Neural cell (in vitro differentiated cells): ENCODE results near the gene OBSCN. TPM values are rescaled to one million over a fixed set of nuclear protein-coding genes. Genes with fewer than 3 reads are reported as not detected.

ENCODE experiments used
- H2AFZ ChIP-seq: fragments of 200-600, 300-800 bp; sonication (generic), shearing (Covaris generic); 2 replicates; pipeline ENCODE4 v1.6.0; 2014; ENCODE audit warnings: low read depth, mild to moderate bottlenecking, antibody characterized with exemption, low read length, moderate library complexity
- H3F3A ChIP-seq: fragments of 200-600 bp; shearing (Covaris generic); 2 replicates; pipeline ENCODE4 v1.6.1; 2016; ENCODE audit warnings: mild to moderate bottlenecking, moderate library complexity, mixed read lengths, antibody characterized with exemption, low read length; ENCODE audit not compliant: insufficient read depth, poor library complexity, severe bottlenecking
- H3K27ac ChIP-seq: fragments of 200-600, 300-800 bp; sonication (generic), shearing (Covaris generic); 2 replicates; pipeline ENCODE4 v1.5.1; 2014; ENCODE audit warnings: mild to moderate bottlenecking, low read length, moderate library complexity
- H3K27me3 ChIP-seq: fragments of 300-800, 200-600 bp; sonication (generic), shearing (Covaris generic); 2 replicates; pipeline ENCODE4 v1.6.0; 2014; ENCODE audit warnings: mild to moderate bottlenecking, low read depth, low read length, moderate library complexity; ENCODE audit not compliant: insufficient read depth
- H3K36me3 ChIP-seq: fragments of 300-800, 200-600 bp; sonication (generic), shearing (Covaris generic); 2 replicates; pipeline ENCODE4 v1.5.1; 2014; ENCODE audit warnings: mild to moderate bottlenecking, antibody characterized with exemption, low read length, moderate library complexity; ENCODE audit not compliant: insufficient read depth
- H3K4me2 ChIP-seq: fragments of 300-800, 200-600 bp; sonication (generic), shearing (Covaris generic); 2 replicates; pipeline ENCODE4 v1.6.0; 2014; ENCODE audit warnings: mild to moderate bottlenecking, low read length
- H3K4me3 ChIP-seq: fragments of 300-800, 200-600 bp; sonication (generic), shearing (Covaris generic); 2 replicates; pipeline ENCODE4 v1.5.1; 2014; ENCODE audit warnings: mild to moderate bottlenecking, low read length, moderate library complexity
- H3K79me2 ChIP-seq: fragments of 200-600 bp; shearing (Covaris generic); replicated peaks from 2 replicates; pipeline ENCODE4 v1.6.0; 2014; ENCODE audit warnings: mild to moderate bottlenecking, low read length, moderate library complexity; ENCODE audit not compliant: insufficient read depth
- H3K9ac ChIP-seq: fragments of 300-800, 200-600 bp; sonication (generic), shearing (Covaris generic); 2 replicates; pipeline ENCODE4 v1.6.1; 2016; ENCODE audit warnings: mild to moderate bottlenecking, low read length, mixed read lengths
- H3K9me2 ChIP-seq: fragments of 200-600 bp; shearing (Covaris generic); 2 replicates; pipeline ENCODE4 v1.6.1; 2016; ENCODE audit warnings: mild to moderate bottlenecking, low read length, mixed read lengths; ENCODE audit not compliant: insufficient read depth
- H3K9me3 ChIP-seq: fragments of 200-600, 300-800 bp; sonication (generic), shearing (Covaris generic); 2 replicates; pipeline ENCODE4 v1.6.1; 2016; ENCODE audit warnings: mild to moderate bottlenecking, mixed run types, low read length, moderate library complexity, mixed read lengths
- H4K20me1 ChIP-seq: fragments of 200-600 bp; shearing (Covaris generic); 2 replicates; pipeline ENCODE4 v1.6.1; 2016; ENCODE audit warnings: mild to moderate bottlenecking, mixed run types; ENCODE audit not compliant: insufficient read depth
- EP300 ChIP-seq: fragments of 450-650 bp; conservative IDR thresholded peaks from 2 replicates; pipeline ENCODE4 v1.6.1; 2014; ENCODE audit warnings: antibody characterized with exemption, mild to moderate bottlenecking, moderate library complexity; ENCODE audit not compliant: poor library complexity, severe bottlenecking
- EZH2 ChIP-seq: fragments of 200-600, 300-800 bp; shearing (Covaris generic), sonication (generic); IDR thresholded peaks from 2 replicates; pipeline ENCODE4 v1.6.1; 2014; ENCODE audit warnings: antibody characterized with exemption, low read length, borderline replicate concordance, mild to moderate bottlenecking; ENCODE audit not compliant: insufficient read depth, poor library complexity, severe bottlenecking
- MXI1 ChIP-seq: fragments of 450-650 bp; conservative IDR thresholded peaks from 2 replicates; pipeline ENCODE4 v1.6.1; 2014; ENCODE audit warnings: antibody characterized with exemption, mild to moderate bottlenecking; ENCODE audit not compliant: poor library complexity, severe bottlenecking
- POLR2AphosphoS5 ChIP-seq: IDR thresholded peaks from 2 replicates; pipeline ENCODE4 v1.6.1; 2012
- RAD21 ChIP-seq: fragments of 450-650 bp; conservative IDR thresholded peaks from 2 replicates; pipeline ENCODE4 v1.6.1; 2014; ENCODE audit warnings: antibody characterized with exemption, mild to moderate bottlenecking, moderate library complexity
- SMC3 ChIP-seq: fragments of 450-650 bp; conservative IDR thresholded peaks from 2 replicates; pipeline ENCODE4 v1.6.1; 2014; ENCODE audit warnings: antibody characterized with exemption, mild to moderate bottlenecking, moderate library complexity; ENCODE audit not compliant: poor library complexity
- TAF1 ChIP-seq: IDR thresholded peaks from 2 replicates; pipeline ENCODE4 v1.6.1; 2012; ENCODE audit warnings: low read depth
- polyA plus RNA-seq: library from polyadenylated mRNA; depleted of rRNA; stranded (reverse); fragments of >200 nt; gene quantifications from 2 replicates; pipeline ENCODE4 v1.2.3, GENCODE V29; 2014
- TF ChIP-seq, protein P1 (sequence below): IDR thresholded peaks from 2 replicates; pipeline ENCODE4 v1.6.1; 2012; ENCODE audit warnings: borderline replicate concordance
- TF ChIP-seq, protein P2 (sequence below): fragments of 450-650 bp; IDR thresholded peaks from 2 replicates; pipeline ENCODE4 v1.5.1; 2014; ENCODE audit warnings: antibody characterized with exemption, mild to moderate bottlenecking, moderate library complexity; ENCODE audit not compliant: poor library complexity, severe bottlenecking

Gene OBSCN
- polyA plus RNA-seq, 1 donor from 2014 or later, result 7.2 TPM

DNA sequence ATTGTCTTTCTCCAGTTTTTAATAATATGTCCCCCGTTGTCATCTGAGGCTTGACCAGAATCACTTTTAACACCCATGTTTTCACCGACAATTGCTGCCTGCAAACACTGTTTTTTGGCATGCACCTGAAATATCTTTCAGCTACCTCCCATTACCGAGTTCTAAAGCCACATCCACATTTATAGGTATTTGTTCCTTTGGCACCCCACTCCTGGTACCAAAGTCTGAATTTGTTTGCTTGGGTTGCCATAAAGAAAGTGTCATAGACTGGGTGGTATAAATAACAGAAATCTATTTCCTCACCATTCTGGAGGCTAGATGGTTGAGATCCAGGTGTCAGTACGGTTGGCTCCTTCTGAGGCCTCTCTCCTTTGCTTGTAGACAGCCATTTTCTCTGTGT, 94.2 kb downstream of the OBSCN start:
- H3K27ac ChIP-seq, result no peak overlapping the region
- no peak overlapping the region for H3K4me3 ChIP-seq
- no peaks in the 10 kb centered on the region for H3K9me3 ChIP-seq
- no peaks in the 10 kb centered on the region for H3K79me2 ChIP-seq
- no peaks in the 10 kb centered on the region for H3F3A ChIP-seq
- H4K20me1 ChIP-seq, result no peaks in the 10 kb centered on the region
- no peak overlapping the region for H3K4me2 ChIP-seq
- TF ChIP-seq EZH2 (no peak), TAF1 (no peak), POLR2AphosphoS5 (no peak), EP300 (no peak), RAD21 (no peak), MXI1 (no peak), SMC3 (no peak)
- TF ChIP-seq, protein P1, sequence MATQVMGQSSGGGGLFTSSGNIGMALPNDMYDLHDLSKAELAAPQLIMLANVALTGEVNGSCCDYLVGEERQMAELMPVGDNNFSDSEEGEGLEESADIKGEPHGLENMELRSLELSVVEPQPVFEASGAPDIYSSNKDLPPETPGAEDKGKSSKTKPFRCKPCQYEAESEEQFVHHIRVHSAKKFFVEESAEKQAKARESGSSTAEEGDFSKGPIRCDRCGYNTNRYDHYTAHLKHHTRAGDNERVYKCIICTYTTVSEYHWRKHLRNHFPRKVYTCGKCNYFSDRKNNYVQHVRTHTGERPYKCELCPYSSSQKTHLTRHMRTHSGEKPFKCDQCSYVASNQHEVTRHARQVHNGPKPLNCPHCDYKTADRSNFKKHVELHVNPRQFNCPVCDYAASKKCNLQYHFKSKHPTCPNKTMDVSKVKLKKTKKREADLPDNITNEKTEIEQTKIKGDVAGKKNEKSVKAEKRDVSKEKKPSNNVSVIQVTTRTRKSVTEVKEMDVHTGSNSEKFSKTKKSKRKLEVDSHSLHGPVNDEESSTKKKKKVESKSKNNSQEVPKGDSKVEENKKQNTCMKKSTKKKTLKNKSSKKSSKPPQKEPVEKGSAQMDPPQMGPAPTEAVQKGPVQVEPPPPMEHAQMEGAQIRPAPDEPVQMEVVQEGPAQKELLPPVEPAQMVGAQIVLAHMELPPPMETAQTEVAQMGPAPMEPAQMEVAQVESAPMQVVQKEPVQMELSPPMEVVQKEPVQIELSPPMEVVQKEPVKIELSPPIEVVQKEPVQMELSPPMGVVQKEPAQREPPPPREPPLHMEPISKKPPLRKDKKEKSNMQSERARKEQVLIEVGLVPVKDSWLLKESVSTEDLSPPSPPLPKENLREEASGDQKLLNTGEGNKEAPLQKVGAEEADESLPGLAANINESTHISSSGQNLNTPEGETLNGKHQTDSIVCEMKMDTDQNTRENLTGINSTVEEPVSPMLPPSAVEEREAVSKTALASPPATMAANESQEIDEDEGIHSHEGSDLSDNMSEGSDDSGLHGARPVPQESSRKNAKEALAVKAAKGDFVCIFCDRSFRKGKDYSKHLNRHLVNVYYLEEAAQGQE, result no peak
- TF ChIP-seq, protein P2, sequence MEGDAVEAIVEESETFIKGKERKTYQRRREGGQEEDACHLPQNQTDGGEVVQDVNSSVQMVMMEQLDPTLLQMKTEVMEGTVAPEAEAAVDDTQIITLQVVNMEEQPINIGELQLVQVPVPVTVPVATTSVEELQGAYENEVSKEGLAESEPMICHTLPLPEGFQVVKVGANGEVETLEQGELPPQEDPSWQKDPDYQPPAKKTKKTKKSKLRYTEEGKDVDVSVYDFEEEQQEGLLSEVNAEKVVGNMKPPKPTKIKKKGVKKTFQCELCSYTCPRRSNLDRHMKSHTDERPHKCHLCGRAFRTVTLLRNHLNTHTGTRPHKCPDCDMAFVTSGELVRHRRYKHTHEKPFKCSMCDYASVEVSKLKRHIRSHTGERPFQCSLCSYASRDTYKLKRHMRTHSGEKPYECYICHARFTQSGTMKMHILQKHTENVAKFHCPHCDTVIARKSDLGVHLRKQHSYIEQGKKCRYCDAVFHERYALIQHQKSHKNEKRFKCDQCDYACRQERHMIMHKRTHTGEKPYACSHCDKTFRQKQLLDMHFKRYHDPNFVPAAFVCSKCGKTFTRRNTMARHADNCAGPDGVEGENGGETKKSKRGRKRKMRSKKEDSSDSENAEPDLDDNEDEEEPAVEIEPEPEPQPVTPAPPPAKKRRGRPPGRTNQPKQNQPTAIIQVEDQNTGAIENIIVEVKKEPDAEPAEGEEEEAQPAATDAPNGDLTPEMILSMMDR, result no peak
- H2AFZ ChIP-seq, result no peak overlapping the region
- no peaks in the 10 kb centered on the region for H3K27me3 ChIP-seq
- no peaks in the 10 kb centered on the region for H3K9me2 ChIP-seq
- peaks cover 16% of the 10 kb centered on the region for H3K36me3 ChIP-seq
- no peak overlapping the region for H3K9ac ChIP-seq

DNA sequence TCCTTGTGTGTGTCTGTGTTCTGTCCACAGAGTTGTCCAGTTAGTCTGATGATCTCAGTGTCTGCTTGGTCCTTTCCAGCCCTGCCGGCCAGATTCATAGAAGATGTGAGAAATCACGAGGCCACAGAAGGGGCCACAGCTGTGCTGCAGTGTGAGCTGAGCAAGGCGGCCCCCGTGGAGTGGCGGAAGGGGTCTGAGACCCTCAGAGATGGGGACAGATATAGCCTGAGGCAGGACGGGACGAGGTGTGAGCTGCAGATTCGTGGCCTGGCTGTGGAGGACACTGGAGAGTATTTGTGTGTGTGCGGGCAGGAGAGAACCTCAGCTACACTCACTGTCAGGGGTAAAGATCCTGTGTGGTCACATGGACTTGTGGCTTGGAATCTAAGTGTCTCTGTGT, 95.8 kb downstream of the OBSCN start:
- H3K4me3 ChIP-seq, result no peak overlapping the region
- H3K79me2 ChIP-seq, result no peaks in the 10 kb centered on the region
- no peak overlapping the region for H2AFZ ChIP-seq
- peaks cover 16% of the 10 kb centered on the region for H3K36me3 ChIP-seq
- no peaks in the 10 kb centered on the region for H3F3A ChIP-seq
- H4K20me1 ChIP-seq, result no peaks in the 10 kb centered on the region
- H3K4me2 ChIP-seq, result no peak overlapping the region
- H3K9ac ChIP-seq, result no peak overlapping the region
- no peaks in the 10 kb centered on the region for H3K9me3 ChIP-seq
- H3K9me2 ChIP-seq, result no peaks in the 10 kb centered on the region
- H3K27me3 ChIP-seq, result no peaks in the 10 kb centered on the region
- no peak overlapping the region for H3K27ac ChIP-seq
- TF ChIP-seq, protein P2, result no peak
- no peak for TF ChIP-seq POLR2AphosphoS5
- TF ChIP-seq, protein P1, result no peak
- no peak for TF ChIP-seq EP300
- TF ChIP-seq RAD21, result no peak
